ENCODE measurements around the gene NF1. TPM values are rescaled to one million over a fixed set of nuclear protein-coding genes. Genes with fewer than 3 reads are reported as not detected.
"Not testable (repeated sequence)": the region's sequence is repeated elsewhere in the genome, so short reads cannot be mapped to it uniquely, and the experiment has no call there.

NF1 gene
- total RNA-seq, 1 donor from 2014 or later: 33.2 TPM

- FAIRE-seq: no peak
- DNase-seq (ENCODE audit: low read depth): no peak
- Histone ChIP-seq H3K4me3 (ENCODE audit: low read depth, low read length) (no peak overlapping the region), H3K27me3 (ENCODE audit: control insufficient read depth, insufficient read depth, low read length) (no peaks in the 10 kb centered on the region), H3K36me3 (ENCODE audit: control insufficient read depth, insufficient read depth, low read length) (no peaks in the 10 kb centered on the region)
- no peak for TF ChIP-seq CTCF (IDR thresholded peaks at IDR 0.05; ENCODE audit: insufficient read depth, low read length, severe bottlenecking)
Measured at GRCh38 chr17:31256936-31257335, 162.2 kb downstream of the NF1 start.

GRCh38 chr17:31260151-31260550 lies 165.4 kb downstream of the NF1 start:
- TF ChIP-seq CTCF (IDR thresholded peaks at IDR 0.05; ENCODE audit: insufficient read depth, low read length, severe bottlenecking): no peak
- DNase-seq (ENCODE audit: low read depth) (no peak), FAIRE-seq (no peak)
- Histone ChIP-seq H3K27me3 (ENCODE audit: control insufficient read depth, insufficient read depth, low read length) (no peaks in the 10 kb centered on the region), H3K36me3 (ENCODE audit: control insufficient read depth, insufficient read depth, low read length) (no peaks in the 10 kb centered on the region), H3K4me3 (ENCODE audit: low read depth, low read length) (no peak overlapping the region)

- no peaks in the 10 kb centered on the region for H3K36me3 ChIP-seq (ENCODE audit: control insufficient read depth, insufficient read depth, low read length)
- no peaks in the 10 kb centered on the region for H3K27me3 ChIP-seq (ENCODE audit: control insufficient read depth, insufficient read depth, low read length)
- no peak overlapping the region for H3K4me3 ChIP-seq (ENCODE audit: low read depth, low read length)
- DNase-seq (ENCODE audit: low read depth) (no peak), FAIRE-seq (no peak)
- TF ChIP-seq CTCF (IDR thresholded peaks at IDR 0.05; ENCODE audit: insufficient read depth, low read length, severe bottlenecking): no peak
Measured at GRCh38 chr17:31261601-31262000, 166.8 kb downstream of the NF1 start.

- not testable (repeated sequence) for H3K4me3 ChIP-seq (ENCODE audit: low read depth, low read length); H3K27me3 ChIP-seq (ENCODE audit: control insufficient read depth, insufficient read depth, low read length); H3K36me3 ChIP-seq (ENCODE audit: control insufficient read depth, insufficient read depth, low read length); DNase-seq (ENCODE audit: low read depth); FAIRE-seq
Measured at GRCh38 chr17:31262923-31263322, 168.1 kb downstream of the NF1 start.

GRCh38 chr17:31266042-31266441 lies 171.3 kb downstream of the NF1 start:
- no peak for FAIRE-seq
- DNase-seq (ENCODE audit: low read depth): peak; percentile 15
- H3K4me3 ChIP-seq (ENCODE audit: low read depth, low read length): no peak overlapping the region
- H3K36me3 ChIP-seq (ENCODE audit: control insufficient read depth, insufficient read depth, low read length): no peaks in the 10 kb centered on the region
- H3K27me3 ChIP-seq (ENCODE audit: control insufficient read depth, insufficient read depth, low read length): no peaks in the 10 kb centered on the region
- peak; percentile 20 for TF ChIP-seq CTCF (IDR thresholded peaks at IDR 0.05; ENCODE audit: insufficient read depth, low read length, severe bottlenecking)

GRCh38 chr17:31269036-31269577 lies 174.3 kb downstream of the NF1 start:
- DNase-seq (ENCODE audit: low read depth) (no peak), FAIRE-seq (no peak)
- H3K36me3 ChIP-seq (ENCODE audit: control insufficient read depth, insufficient read depth, low read length): no peaks in the 10 kb centered on the region
- H3K4me3 ChIP-seq (ENCODE audit: low read depth, low read length): no peak overlapping the region
- TF ChIP-seq CTCF (IDR thresholded peaks at IDR 0.05; ENCODE audit: insufficient read depth, low read length, severe bottlenecking): no peak
- H3K27me3 ChIP-seq (ENCODE audit: control insufficient read depth, insufficient read depth, low read length): no peaks in the 10 kb centered on the region

Data from bronchial epithelial cell (primary cell).